ENCODE data around the gene ACP7. TPM values are rescaled to one million over a fixed set of nuclear protein-coding genes. Genes with fewer than 3 reads are reported as not detected.
A peak's percentile ranks its signal among the peaks of the same experiment; 100 is the strongest.

ACP7 gene
- total and polyA plus RNA-seq, 2 of the 4 experiments (the other 2 are of a cell fraction), result not detected

DNA sequence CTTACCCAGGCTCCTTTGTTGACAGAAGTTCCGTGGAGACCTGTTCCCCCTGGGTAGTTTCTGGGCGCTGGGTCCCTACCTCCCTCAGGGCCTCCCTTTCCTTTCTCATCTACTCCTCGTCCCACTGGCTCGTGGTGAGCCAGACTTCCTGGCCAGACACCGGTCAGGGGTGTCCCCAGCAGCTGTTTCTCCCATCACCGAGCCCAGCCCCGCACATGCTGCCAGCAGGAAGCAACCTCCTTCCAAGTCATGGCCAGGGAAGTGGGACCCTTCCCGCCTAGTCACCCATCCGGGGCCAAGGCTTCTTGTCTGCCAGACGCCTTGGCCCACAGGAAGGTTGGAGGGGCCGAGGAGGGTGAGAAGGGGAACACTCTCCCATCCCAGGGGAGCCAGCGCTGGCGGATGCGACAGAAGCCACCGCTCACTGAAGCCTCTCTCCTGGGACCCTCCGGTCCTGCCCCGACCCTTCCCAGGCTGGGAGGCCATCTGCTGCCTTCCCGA, 47.1 kb downstream of the ACP7 start:
- ATAC-seq (ENCODE audit: low read depth) (no peak), DNase-seq (peak; percentile 35)
- Histone ChIP-seq H3K56ac (ENCODE audit: extremely low read depth, insufficient read depth, low read length) (no peak overlapping the region), H3K23ac (ENCODE audit: low read depth, low read length) (no peak overlapping the region), H3K27ac (ENCODE audit: insufficient read depth, low read length) (no peak overlapping the region), H2BK15ac (ENCODE audit: low read depth, low read length) (no peak overlapping the region), H4K8ac (ENCODE audit: low read depth in 2 of 2, low read length in 2 of 2) (no peak overlapping the region), H2BK5ac (ENCODE audit: low read depth, low read length, poor library complexity, severe bottlenecking) (no peak overlapping the region), H2AK5ac (ENCODE audit: low read depth, low read length) (0 out of 2 replicates have a peak overlapping the region, but pooled peaks have one; percentile 24), H3K9me1 (ENCODE audit: insufficient read depth, low read length) (peaks cover 2% of the 10 kb centered on the region; the same call in 1 of the 2 replicates), H3K27me3 (ENCODE audit: control insufficient read depth, insufficient read depth, low read length) (no peaks in the 10 kb centered on the region), H2BK120ac (ENCODE audit: low read depth, low read length) (no peak overlapping the region), H2AFZ (replicated peaks; ENCODE audit: low read length, poor library complexity) (peak overlapping the region; percentile 53), H3K4me3 (ENCODE audit: insufficient read depth, low read depth, low read length) (no peak overlapping the region), H4K5ac (ENCODE audit: low read depth, low read length) (no peak overlapping the region), H4K20me1 (ENCODE audit: insufficient read depth, low read length) (peaks cover 62% of the 10 kb centered on the region), H2BK20ac (ENCODE audit: low read depth, low read length) (no peak overlapping the region), H3K14ac (replicated peaks; ENCODE audit: low read depth, low read length) (no peak overlapping the region; the same call in 1 of the 2 replicates), H3K79me1 (ENCODE audit: low read depth in 1 of 2, low read length in 2 of 2) (peaks cover 36 to 91% of the 10 kb centered on the region in 2 experiments), H3K36me3 (ENCODE audit: control insufficient read depth, insufficient read depth, low read length) (no peaks in the 10 kb centered on the region), H3K9me3 (ENCODE audit: control insufficient read depth, insufficient read depth, low read length) (no peaks in the 10 kb centered on the region), H2AK9ac (replicated peaks; ENCODE audit: low read depth, low read length, poor library complexity) (peak overlapping the region; percentile 44), H4K91ac (ENCODE audit: insufficient read depth, low read depth, low read length) (no peak overlapping the region), H3K4ac (ENCODE audit: low read depth, low read length) (0 out of 2 replicates have a peak overlapping the region, but pooled peaks have one; percentile 6), H3K4me2 (ENCODE audit: low read depth, low read length) (no peak overlapping the region), H3K18ac (ENCODE audit: low read depth, low read length) (no peak overlapping the region), H3K4me1 (ENCODE audit: control insufficient read depth, insufficient read depth, low read length) (peaks cover 10% of the 10 kb centered on the region; the same call in 1 of the 2 replicates), H3K9ac (ENCODE audit: low read depth, low read length) (no peak overlapping the region)
- 60% methylated on average over 1 of the region's 18 CpGs; no CpG with 5 or more reads in 1 of the 2 experiments for WGBS, 2 experiments (ENCODE audit: extremely low coverage in 2 of 2, insufficient read length in 1 of 2)
- dilution Hi-C loops (cut with HindIII; ENCODE audit: low sequenced_read_pairs, unreplicated experiment) (no loop called here), intact Hi-C loops (cut with micrococcal nuclease) (no loop called here), in situ Hi-C loops (cut with MboI; ENCODE audit: low sequenced_read_pairs) (no loop called here)
- TF ChIP-seq RCOR1 (IDR thresholded peaks at IDR 0.05; ENCODE audit: insufficient replicate concordance, low read length), result no peak
- no peak for TF ChIP-seq MAFK (IDR thresholded peaks at IDR 0.05; ENCODE audit: low read depth, low read length)
- TF ChIP-seq USF2 (IDR thresholded peaks at IDR 0.05; ENCODE audit: low read depth, low read length), result no peak
- no peak for TF ChIP-seq RFX5 (IDR thresholded peaks at IDR 0.05; ENCODE audit: low read depth, low read length)
- TF ChIP-seq MAZ (IDR thresholded peaks at IDR 0.05; ENCODE audit: borderline replicate concordance, low read depth, low read length), result no peak
- no peak for TF ChIP-seq CEBPB (IDR thresholded peaks at IDR 0.05; ENCODE audit: low read depth, low read length)
- ChIA-PET POLR2A (ENCODE audit: unreplicated experiment) (no interaction called here), CTCF (no interaction called here)
- no TSS peak for BruUV-seq (replicated peaks)
